ENCODE data around the gene VPS37B.
"Not testable (repeated sequence)": the region's sequence is repeated elsewhere in the genome, so short reads cannot be mapped to it uniquely, and the experiment has no call there.

Gene VPS37B

DNA sequence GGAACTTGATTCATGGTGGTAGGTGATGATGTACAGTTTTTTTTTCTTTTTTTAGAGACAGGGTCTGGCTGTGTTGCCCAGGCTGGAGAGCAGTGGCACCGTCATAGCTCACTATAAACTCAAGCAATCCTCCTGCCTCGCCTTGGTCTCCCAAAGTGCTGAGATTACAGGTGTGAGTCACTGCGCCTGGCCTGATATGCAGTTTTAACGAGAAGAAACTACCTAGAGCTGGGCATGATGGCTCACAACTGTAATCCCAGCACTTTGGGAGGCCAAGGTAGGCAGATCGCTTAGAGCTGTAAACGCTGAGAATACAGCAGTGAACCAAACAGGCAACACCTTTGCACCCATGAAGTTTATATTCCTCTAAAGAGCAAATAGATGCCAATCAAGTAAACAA is 13.0 kb upstream of the VPS37B start:
- DNase-seq = no peak

DNA sequence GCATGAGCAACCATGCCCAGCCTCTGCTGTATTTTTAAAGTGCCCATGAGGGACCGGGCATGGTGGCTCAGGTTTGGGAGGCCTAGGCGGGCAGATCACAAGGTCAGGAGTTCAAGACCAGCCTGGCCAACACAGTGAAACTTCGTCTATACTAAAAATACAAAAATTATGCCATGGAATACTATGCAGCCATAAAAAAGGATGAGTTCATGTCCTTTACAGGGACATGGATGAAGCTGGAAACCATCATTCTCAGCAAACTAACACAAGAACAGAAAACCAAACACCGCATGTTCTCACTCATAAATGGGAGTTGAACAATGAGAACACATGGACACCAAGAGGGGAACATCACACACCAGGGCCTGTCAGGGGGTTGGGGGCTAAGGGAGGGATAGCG is 9.3 kb upstream of the VPS37B start:
- not testable (repeated sequence) for DNase-seq

DNA sequence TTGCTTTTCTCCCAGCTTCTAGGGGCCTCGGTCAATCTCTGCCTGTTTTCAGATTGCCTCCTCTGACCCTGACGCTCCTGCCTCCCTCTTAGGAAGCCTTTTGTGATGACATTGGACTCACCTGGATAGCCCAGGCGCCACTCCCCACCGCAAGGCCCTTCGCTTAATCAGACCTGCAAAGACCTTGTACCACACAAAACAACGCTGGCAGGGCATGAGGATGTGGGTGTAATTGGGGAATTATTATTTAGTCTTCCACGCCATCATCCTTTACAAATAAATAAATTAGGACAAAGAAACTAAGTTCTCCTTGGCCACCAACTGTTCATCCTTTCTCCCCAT is 7.7 kb upstream of the VPS37B start:
- DNase-seq = no peak

DNA sequence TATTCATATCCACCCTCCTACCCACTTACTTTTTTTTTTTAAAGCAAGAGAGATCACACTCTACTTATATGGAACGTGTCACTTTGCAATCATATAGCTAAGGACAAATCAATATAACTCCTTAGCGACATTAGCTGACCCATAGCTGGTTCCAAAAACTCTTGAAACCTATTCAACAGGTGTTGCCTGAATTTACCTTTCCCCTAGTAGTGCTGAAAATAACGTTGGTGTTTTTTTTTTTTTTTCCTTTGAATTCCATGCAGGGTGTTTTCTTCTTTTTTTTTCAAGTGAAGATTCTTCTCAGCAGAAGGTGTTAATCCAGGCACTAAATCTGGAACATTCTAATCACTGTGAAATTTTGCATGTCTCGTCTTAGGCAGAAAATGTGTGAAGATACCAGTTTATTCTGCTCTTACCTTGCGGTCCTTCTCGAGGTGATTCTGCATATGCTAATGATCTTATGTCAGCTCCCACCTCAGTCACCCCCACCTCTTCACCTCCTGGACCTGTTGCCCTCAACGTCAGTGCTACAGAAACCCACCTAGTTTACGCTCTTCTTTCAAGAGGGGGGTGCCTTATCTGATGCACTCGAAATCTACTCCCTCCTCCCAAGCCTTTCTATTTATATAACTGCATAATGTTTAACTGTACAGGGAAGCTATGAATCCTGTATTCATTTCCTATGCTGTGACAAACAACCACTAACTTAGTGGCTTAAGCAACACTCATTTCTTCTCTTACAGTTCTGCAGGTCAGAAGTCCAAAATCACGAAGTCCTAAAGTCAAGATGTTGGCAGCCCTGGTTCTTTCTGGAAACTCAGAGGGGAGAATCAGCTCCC is 7.1 kb upstream of the VPS37B start:
- DNase-seq = no peak

DNA sequence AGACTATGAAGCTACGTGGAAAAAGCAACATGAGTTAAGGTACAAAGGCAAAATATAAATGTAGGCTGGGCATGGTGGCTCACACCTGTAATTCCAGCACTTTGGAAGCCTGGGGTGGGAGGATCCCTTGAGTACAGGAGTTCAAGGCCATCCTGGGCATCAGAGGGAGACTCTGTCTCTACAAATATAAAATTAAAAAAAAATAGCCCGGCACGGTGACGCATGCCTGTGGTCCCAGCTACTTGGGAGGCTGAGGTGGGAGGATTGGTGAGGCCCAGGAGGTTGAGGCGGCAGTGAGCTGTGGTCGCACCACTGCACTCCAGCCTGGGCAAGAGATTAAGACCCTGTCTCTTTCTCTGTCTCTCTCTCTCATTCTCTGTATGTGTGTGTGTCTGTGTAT is 4.0 kb upstream of the VPS37B start:
- DNase-seq = no peak

DNA sequence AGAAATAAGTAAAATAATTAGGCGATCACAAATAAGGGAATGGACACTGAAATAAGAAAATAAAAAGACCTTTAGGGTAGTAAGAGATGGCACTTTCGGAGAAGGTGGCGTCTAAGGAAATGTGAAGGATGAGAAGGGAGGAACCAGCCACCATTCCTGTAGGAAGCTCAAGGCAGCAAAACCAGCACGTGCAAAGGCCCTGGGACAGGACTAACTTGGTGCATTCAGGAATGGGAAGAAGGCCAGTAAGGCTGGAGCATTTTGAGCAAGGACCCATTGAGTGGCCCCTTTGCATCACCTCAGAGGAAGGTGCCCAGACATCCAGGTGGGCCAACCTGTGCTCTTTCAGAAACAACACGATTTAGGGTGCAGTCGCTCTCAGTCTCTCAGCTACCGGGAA is 738 bp upstream of the VPS37B start:
- DNase-seq = peak in 1 of 51 donors; percentile 51

DNA sequence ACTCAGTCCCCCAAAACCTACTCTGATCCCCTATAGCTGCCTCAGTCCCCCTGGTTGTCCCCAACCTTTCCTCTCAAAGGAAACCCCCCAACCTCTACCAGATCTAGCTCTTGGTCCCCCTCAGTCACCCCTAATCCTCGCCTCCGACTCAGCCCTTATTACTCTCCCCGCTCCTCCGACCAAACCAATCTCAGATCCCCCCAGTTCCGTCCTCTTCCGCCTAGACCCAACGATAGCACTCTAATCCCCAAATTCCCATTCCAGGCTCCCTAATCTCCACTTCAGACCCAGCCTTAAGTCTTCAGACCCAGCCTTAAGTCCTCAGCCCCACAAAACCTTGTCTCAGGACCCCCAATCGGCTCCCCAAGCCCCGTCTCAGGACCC is 612 bp downstream of the VPS37B start:
- peak in 1 of 51 donors; percentile 58 for DNase-seq

DNA sequence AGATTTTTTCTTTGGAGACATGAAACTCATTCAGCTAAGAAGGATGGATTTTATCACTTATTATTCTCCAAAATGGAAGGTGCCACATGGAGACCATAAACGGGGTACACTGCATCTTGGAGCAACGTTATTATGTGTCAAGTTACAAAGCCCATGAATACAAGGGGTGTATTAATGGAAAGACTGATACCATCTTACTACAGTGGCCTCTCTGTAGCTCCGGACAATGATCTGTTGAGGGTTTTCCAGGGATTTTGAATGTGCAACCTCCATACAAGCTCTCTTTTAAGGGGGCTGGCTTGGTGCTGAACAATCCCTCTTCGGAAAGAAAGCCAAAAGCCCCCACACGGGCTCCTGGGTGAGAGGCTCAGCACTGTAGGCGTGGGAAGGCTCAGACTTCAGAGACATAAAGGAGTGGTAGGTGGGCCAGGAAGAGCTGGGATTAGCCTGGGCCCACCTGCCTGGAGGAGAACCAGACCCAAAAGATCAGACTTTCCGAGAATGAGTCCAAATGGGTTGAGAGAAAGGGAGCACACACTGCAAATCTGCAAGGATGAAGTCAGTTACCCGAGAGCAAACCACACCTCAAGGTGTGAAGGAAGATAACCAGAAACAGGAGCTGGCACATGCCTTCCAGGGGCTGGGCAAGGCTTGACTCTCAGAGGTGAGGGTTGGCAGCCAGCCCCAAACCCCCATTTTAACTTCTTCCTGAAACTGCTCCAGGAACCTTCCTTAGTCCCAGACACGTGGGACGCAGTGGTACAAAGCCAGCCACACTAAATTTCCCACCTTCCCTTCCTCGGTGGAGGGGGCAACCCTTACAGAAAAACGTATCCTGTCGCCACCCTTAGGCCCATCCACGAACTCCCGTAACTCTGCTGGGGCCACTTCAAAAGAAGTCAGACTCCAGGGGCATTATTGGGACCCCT is 1.5 kb downstream of the VPS37B start:
- peak in 5 of 51 donors; percentile 20 to 52 (median 38) for DNase-seq

DNA sequence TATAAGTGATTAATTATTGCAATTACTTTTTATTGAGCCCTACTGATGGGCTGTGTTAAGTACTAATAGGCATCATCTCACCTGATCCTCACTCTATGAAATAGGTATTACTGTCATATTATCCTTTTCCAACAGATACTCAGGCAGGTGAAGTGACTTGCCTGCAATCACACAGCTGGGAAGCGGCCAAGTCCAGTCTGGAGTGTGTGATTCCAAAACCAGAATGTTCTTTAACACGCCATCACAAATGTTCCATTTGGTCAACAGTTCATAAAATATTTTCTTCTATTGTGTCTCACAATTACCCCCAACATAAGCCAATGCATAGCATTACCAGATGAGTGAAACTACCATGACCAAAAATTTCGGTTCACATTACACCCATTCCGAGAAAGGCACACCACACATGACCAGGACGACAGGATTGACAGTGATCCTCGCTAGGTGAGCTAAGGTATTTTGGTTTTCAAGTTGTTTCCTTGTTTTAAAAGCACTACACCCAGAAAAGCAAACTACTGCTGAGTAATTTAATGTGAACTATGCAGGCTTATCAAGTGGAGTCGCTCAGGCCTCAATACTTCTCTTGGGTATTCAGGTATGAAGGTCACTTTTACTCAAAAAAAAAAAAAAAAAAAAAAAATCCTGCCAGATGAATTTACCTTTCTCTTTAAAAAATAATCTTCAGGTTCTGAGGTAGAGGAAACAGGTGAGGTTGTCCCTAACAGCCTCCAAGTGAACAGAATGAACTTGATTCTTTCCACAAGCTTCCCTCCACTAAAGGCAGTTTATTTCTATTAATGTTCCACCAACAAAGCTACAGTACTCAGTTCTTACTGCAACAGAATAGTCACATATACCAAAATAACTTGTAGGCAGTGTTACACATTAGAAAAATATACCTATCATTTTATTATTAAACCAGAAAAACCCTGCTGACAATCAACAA is 2.4 kb downstream of the VPS37B start:
- no peak for DNase-seq

DNA sequence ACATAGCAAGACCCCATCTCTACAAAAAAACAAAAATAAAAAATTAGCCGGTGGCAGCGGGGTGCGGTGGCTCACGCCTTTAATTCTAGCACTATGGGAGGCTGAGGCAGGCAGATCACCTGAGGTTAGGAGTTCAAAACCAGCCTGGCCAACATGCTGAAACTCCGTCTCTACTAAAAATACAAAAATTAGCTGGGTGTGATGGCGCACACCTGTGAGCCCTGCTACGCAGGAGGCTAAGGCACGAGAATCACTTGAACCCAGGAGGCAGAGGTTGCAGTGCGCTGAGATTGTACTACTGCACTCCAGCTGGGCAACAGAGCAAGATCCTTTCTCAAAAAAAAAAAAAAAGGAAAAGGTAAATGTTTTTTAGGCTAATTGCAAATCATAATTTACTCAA is 3.2 kb downstream of the VPS37B start:
- not testable (repeated sequence) for DNase-seq

DNA sequence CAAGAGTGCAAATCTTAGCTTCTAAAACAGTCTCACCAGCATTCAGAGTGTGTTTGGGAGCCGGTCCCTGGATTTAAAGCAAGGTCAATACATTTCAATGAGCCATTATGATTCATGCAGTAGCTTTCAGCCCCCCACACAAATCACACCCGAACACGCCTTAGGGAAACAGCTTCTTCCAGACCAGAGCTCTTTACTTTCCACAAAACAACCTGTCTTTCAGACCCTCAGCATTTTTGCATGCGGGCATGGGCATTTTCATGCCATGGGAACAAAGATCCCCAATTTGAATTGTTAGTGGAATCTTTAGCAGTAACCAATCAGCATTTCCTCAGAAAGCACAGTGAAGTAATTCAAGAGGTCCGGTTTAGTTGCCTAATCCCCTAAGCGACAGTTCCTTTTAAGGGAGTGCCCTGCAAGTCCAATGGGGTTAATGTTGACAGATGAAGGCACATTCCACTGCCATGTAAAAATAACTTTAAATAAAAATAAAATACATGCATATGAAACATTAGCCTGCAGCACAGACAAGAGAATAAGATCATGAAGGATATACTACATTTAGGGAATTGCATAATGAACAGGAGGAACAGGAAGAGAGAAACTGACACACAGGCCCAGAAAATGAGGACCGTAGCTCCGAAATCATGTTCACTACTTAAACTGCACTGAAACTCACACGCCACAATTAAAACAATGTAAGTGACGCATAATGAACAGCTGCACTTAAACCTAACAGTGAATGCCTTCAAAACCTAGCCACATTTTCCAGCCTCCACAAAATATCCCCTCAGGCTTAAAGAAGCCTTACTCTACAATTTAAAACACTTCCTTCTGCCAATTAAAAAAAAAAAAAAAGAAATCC is 4.0 kb downstream of the VPS37B start:
- DNase-seq = peak in 2 of 51 donors; percentile 31 to 32

DNA sequence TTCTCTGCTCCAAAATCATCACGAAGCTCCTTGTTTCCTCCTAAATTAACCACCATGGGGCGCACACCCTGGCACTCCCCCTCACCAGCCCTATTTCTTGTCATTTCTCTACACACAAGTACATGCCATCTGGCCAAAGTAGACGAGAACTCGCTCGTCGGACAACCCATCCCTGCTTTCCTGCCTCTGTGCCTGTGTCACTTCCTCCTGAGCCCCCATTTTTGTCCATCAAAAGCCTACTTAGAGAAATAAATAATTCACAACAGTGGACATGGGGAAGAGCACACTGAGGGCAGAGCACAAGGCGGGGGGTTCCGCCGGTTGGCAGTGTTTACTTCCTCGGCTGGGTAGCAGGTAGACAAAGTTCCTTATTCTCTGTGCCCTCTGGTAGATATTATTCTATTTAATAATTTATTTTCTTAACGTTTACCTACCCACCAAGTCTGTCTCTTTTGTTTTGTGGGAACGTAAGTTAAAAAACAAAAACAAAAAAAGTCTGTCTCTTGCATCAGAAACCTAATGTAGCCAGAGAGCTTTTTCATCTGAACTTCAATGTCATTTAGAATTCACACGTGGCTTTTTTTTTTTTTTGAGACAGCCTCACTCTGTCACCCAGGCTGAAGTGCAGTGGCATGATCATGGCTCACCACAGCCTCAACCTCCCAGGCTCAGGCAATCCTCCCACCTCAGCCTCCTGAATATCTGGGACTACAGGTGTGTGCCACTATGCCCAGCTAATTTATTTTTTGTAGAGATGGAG is 6.0 kb downstream of the VPS37B start:
- peak in 1 of 51 donors; percentile 23 for DNase-seq

DNA sequence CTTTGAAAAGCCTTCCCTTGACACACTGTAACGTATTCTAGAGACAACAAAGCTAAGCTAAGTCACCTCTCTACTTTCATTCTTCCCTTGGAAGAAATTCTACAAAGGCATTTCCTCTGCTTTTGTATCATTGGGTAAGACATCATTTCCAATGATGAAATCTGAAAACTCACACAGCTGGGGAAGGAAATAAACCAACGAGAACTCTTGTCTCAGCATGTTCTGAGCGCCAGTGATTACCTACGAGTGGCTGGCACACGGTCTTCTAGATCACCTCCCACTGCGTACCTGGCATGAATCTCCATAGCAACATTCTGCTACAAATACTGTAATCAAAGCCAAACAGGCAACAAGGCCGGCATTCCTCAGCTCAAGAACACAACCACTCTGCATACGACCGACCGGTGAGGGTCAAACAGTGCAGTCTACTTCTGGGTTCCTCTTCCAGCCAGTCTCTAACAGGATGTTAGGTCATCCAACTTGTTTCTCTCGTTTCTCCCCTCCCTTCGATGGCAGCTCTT is 7.6 kb downstream of the VPS37B start:
- DNase-seq = peak in 3 of 51 donors; percentile 21 to 68 (median 39)

DNA sequence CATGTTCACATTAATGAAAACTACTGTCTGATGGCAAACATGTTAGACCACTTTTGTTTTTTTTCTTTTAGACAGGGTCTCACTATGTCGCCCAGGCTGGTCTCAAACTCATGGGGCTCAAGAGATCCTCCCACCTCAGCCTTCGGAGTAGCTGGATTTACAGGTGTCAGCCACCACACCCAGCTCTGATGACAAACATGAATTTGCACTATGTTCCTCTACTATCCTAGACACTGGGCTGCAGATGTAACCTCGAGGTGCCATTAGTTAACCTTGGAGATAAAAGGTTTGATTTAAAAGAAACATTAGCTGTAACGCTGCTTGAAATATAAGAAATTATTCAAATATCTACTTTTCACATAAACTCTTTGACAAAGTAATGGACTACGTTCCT is 8.1 kb downstream of the VPS37B start:
- DNase-seq = no peak

DNA sequence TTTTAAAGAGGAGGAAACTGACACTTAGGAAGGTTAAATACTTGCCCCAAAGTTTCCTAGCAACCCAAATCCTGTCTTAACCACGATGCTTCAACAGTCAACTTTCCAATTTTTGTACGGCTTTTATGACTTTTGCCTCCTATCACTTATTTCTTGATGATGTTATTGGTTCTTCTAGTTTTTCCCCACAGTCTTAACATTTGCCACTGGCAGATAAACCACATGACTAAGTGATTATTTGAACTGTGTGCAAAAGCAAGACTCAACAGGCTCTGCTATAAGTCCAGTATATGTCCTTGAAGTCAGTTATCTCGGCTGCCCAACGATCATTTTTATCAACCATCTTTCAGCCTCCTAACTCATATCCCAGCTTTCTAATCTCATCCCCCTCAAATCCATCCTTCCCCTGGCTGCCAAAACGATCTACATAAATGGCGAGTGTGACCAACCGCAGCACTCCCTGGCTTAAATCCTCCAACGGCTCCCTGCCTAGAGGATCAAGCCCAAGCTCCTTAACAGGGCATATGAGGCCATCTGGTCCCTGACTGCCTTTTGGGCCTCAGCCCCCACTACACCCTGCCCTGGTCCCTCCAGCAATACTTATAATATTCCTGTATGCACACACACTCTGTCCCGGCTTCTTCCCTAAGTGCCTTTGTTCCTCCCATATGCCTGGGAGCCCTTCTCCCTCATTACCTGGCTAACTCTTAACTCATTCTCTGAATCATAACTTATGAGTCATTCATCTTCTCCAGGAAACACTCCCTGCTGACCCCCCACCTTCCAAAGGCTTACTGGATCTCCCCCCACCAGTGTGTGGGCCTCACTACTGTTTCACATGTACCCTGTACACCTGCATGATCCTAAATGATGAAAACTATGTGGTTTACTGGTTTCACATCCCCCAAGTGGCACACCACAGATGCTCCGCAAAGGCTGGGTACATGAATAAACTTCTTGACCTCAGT is 8.8 kb downstream of the VPS37B start:
- DNase-seq = peak in 1 of 51 donors; percentile 36

DNA sequence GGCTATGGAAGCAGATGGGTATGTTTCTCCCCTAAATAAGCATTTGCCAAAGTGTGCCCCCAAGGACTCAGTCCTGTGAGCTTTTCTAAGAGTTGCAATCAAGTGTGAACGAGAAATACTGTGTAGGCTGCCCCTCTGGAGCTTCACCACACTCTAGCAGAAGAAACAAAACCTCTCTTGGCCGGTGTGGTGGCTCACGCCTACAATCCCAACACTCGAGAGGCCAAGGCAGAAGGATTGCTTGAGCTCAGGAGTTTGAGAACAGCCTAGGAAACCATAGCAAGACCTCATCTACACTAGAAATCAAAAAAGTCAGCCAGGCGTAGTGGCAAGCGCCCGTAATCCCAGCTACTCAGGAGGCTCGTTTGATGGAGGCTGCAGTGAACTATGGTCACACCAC is 9.8 kb downstream of the VPS37B start:
- no peak for DNase-seq

DNA sequence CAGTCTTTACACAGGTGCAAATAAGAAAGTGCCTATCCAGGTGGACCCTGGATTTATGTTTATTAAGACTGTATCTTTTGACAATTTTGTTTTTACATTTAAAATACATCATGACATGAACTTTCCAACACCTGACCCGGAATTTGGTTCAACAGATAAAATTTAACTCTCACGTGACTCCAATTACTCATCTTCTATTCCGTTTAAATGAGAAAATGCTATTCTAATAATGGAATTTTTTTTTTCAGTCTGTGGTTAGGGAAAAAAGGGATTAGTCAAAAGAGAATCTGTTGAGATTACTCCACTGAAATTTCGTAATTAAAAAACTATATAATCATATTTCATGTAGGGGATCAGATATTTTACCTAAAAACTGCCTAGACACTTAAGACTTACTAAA is 11.1 kb downstream of the VPS37B start:
- DNase-seq = no peak

Measured in hypothalamus (tissue), 51 donors.